SK-N-MC (cell line): ENCODE measurements around the gene GPR55.

Experiments
- EZH2 ChIP-seq: fragments of 200-600 bp; sonication (generic); IDR thresholded peaks from one replicate; pipeline ENCODE4 v1.6.1; 2017; ENCODE audit warnings: antibody characterized with exemption
- POLR2AphosphoS5 ChIP-seq: IDR thresholded peaks from 2 replicates; pipeline ENCODE4 v1.6.1; 2012; ENCODE audit warnings: mild to moderate bottlenecking, low read depth, low read length, borderline replicate concordance

GRCh38 chr2:230940471-230940815, 15.4 kb upstream of the GPR55 start:
- TF ChIP-seq POLR2AphosphoS5 (no peak), EZH2 (no peak)
